Peyer's patch (tissue), 4 donors: Measurements from ENCODE around the gene ZNF609.

Experiments
- CTCF ChIP-seq, 6 experiments: fragments of 450-650 bp in 4 of 6; fragments of 200-600 bp in 2 of 6; sonication (generic) in 1 of 6; IDR thresholded peaks; one replicate each; pipeline ENCODE4 v1.5.1; 2017 to 2019; ENCODE audit warnings: antibody characterized with exemption in 6 of 6, mild to moderate bottlenecking in 3 of 6, moderate library complexity in 1 of 6
- POLR2A ChIP-seq, 2 donors: fragments of 450-650 bp; IDR thresholded peaks; one replicate each; pipeline ENCODE4 v1.5.1; 2017; ENCODE audit warnings: antibody characterized with exemption in 2 of 2, mild to moderate bottlenecking in 2 of 2, moderate library complexity in 2 of 2

- no peak for TF ChIP-seq CTCF (IDR thresholded peaks at IDR 0.05)
- TF ChIP-seq POLR2A (IDR thresholded peaks at IDR 0.05) = no peak
These were observed 221.9 kb downstream of the ZNF609 start for GRCh38 chr15:64682255-64682654.
